Lower leg skin (tissue), 3 donors: ENCODE results near the gene MAPK4.

Source experiments
- CTCF ChIP-seq, 3 donors: fragments of 450-650 bp; IDR thresholded peaks; one replicate each; pipeline ENCODE4 v1.5.1; 2016; ENCODE audit warnings: antibody characterized with exemption in 3 of 3, mild to moderate bottlenecking in 3 of 3, moderate library complexity in 2 of 3
- POLR2A ChIP-seq, 2 donors: fragments of 450-650 bp; IDR thresholded peaks; one replicate each; pipeline ENCODE4 v1.6.1; 2016 to 2017; ENCODE audit warnings: antibody characterized with exemption in 2 of 2, mild to moderate bottlenecking in 1 of 2, moderate library complexity in 1 of 2

- TF ChIP-seq CTCF (IDR thresholded peaks at IDR 0.05) (no peak), POLR2A (IDR thresholded peaks at IDR 0.05) (no peak)
Observed at GRCh38 chr18:50734886-50735285, 175.0 kb downstream of the MAPK4 start.
